Heart left ventricle (tissue), 13 donors: Measurements from ENCODE around the gene RNF130.
"Not testable (repeated sequence)": the region's sequence is repeated elsewhere in the genome, so short reads cannot be mapped to it uniquely, and the experiment has no call there.

Experiments used
- POLR2A ChIP-seq, 2 donors: fragments of 450-650 bp; IDR thresholded peaks; one replicate each; pipeline ENCODE4 v1.6.1; 2017; ENCODE audit warnings: antibody characterized with exemption in 2 of 2, mild to moderate bottlenecking in 2 of 2, moderate library complexity in 2 of 2
- TF ChIP-seq, protein P1 (sequence below), 12 donors: fragments of 200-600 bp; sonication (generic) in 4 of 12; IDR thresholded peaks; one replicate each; pipeline versions ENCODE4 v1.5.0 to v1.8.0; 2018 to 2022; ENCODE audit warnings: antibody characterized with exemption in 12 of 12, mild to moderate bottlenecking in 5 of 12
- donor health status: ischemic (EF 13 %, LVEDD 7.1; RV severe dilation, severe dysfunction).
- donor health status: DM: no; HTN: yes; CAD: no.
- donor health status: DM: no; HTN: no; CAD: no.
- donor health status: ischemic (EF 25% LVEDD 6.9; RV normal size, moderate dysfunction).
- donor health status: ischemic (EF 25% LVEDD 5.7; RV mildly dilated, moderate dysfunction).
- donor health status: ischemic (EF 35%, LVEDD 5.7; RV mildly dilated, moderate dysfunction).
- donor health status: nonischemic (EF 11% LVEDD 7.7; RV severe dilation, severe dysfunction).
- donor health status: DM: yes; HTN: yes; CAD: no.
- donor health status: PGD.
- donor health status: ischemic (EF 29% LVEDD 5.4; RV normal size, mild dysfunction).
- donor health status: nonischemic (EF 23%, LVEDD 6.1; RV moderate dilation, normal function).

DNA sequence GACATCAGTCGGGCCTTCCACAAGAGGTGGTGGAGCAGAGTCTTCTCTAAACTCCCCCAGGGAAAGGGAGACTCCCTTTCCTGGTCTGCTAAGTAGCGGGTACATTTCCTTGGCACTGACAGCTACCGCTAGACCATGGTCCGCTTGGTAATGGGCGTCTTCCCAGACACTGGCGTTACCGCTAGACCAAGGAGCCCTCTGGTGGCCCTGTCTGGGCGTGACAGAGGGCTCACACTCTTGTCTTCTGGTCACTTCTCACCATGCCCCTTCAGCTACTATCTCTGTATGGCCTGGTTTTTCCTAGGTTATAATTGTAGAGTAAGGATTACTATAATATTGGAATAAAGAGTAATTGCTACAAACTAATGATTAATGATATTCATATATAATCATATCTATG is 81.0 kb downstream of the RNF130 start:
- TF ChIP-seq, protein P1, sequence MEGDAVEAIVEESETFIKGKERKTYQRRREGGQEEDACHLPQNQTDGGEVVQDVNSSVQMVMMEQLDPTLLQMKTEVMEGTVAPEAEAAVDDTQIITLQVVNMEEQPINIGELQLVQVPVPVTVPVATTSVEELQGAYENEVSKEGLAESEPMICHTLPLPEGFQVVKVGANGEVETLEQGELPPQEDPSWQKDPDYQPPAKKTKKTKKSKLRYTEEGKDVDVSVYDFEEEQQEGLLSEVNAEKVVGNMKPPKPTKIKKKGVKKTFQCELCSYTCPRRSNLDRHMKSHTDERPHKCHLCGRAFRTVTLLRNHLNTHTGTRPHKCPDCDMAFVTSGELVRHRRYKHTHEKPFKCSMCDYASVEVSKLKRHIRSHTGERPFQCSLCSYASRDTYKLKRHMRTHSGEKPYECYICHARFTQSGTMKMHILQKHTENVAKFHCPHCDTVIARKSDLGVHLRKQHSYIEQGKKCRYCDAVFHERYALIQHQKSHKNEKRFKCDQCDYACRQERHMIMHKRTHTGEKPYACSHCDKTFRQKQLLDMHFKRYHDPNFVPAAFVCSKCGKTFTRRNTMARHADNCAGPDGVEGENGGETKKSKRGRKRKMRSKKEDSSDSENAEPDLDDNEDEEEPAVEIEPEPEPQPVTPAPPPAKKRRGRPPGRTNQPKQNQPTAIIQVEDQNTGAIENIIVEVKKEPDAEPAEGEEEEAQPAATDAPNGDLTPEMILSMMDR (IDR thresholded peaks at IDR 0.05) = not testable (repeated sequence)
- TF ChIP-seq POLR2A (IDR thresholded peaks at IDR 0.05) = not testable (repeated sequence)
